Measurements from ENCODE around the gene SFXN4.

GRCh38 chr10:119120875-119121274, 44.6 kb downstream of the SFXN4 start:
- TF ChIP-seq CTCF (IDR thresholded peaks at IDR 0.05; ENCODE audit: low read depth, low read length): no peak
- TF ChIP-seq POLR2A (IDR thresholded peaks at IDR 0.05; ENCODE audit: extremely low read depth, insufficient read length): no peak
- no peak for TF ChIP-seq MAX (IDR thresholded peaks at IDR 0.05; ENCODE audit: low read depth, low read length)
- TF ChIP-seq MYC (IDR thresholded peaks at IDR 0.05; ENCODE audit: low read depth, low read length): no peak
